Measurements from ENCODE around the gene FOLR3.
"Not testable (repeated sequence)": the region's sequence is repeated elsewhere in the genome, so short reads cannot be mapped to it uniquely, and the experiment has no call there.

FOLR3 gene

GRCh38 chr11:72169046-72169555 is 33.6 kb downstream of the FOLR3 start:
- not testable (repeated sequence) for H3K4me1 Mint-ChIP-seq (ENCODE audit: low read depth); H3K9me3 Mint-ChIP-seq; H3K36me3 Mint-ChIP-seq (ENCODE audit: low read depth); H3K4me3 Mint-ChIP-seq; H3K27ac Mint-ChIP-seq; H3K27me3 Mint-ChIP-seq

- H3K36me3 Mint-ChIP-seq (ENCODE audit: low read depth); H3K27me3 Mint-ChIP-seq; H3K4me1 Mint-ChIP-seq (ENCODE audit: low read depth); H3K4me3 Mint-ChIP-seq; H3K9me3 Mint-ChIP-seq; H3K27ac Mint-ChIP-seq: not testable (repeated sequence)
Measured at GRCh38 chr11:72169754-72170153, 34.2 kb downstream of the FOLR3 start.

GRCh38 chr11:72172043-72172442 is 36.5 kb downstream of the FOLR3 start:
- H3K36me3 Mint-ChIP-seq (ENCODE audit: low read depth); H3K27me3 Mint-ChIP-seq; H3K9me3 Mint-ChIP-seq; H3K27ac Mint-ChIP-seq; H3K4me3 Mint-ChIP-seq; H3K4me1 Mint-ChIP-seq (ENCODE audit: low read depth): not testable (repeated sequence)

- Mint-ChIP-seq H3K4me1 (ENCODE audit: low read depth) (no peaks in the 10 kb centered on the region), H3K36me3 (ENCODE audit: low read depth) (no peaks in the 10 kb centered on the region), H3K27ac (no peak overlapping the region), H3K27me3 (peaks cover 4% of the 10 kb centered on the region), H3K4me3 (no peak overlapping the region), H3K9me3 (no peaks in the 10 kb centered on the region)
Measured at GRCh38 chr11:72173291-72173690, 37.8 kb downstream of the FOLR3 start.

GRCh38 chr11:72174302-72175070 is 39.0 kb downstream of the FOLR3 start:
- Mint-ChIP-seq H3K4me1 (ENCODE audit: low read depth) (peaks cover 3% of the 10 kb centered on the region), H3K36me3 (ENCODE audit: low read depth) (no peaks in the 10 kb centered on the region), H3K27me3 (peaks cover 4% of the 10 kb centered on the region), H3K9me3 (no peaks in the 10 kb centered on the region), H3K4me3 (no peak overlapping the region), H3K27ac (no peak overlapping the region)

GRCh38 chr11:72177656-72178055 is 42.1 kb downstream of the FOLR3 start:
- no peaks in the 10 kb centered on the region for H3K9me3 Mint-ChIP-seq
- H3K36me3 Mint-ChIP-seq (ENCODE audit: low read depth) = no peaks in the 10 kb centered on the region
- peaks cover 17% of the 10 kb centered on the region for H3K4me1 Mint-ChIP-seq (ENCODE audit: low read depth)
- no peak overlapping the region for H3K4me3 Mint-ChIP-seq
- peaks cover 17% of the 10 kb centered on the region for H3K27me3 Mint-ChIP-seq
- no peak overlapping the region for H3K27ac Mint-ChIP-seq

- Mint-ChIP-seq H3K27ac (peak overlapping the region; percentile 56), H3K27me3 (peaks cover 22% of the 10 kb centered on the region), H3K4me3 (no peak overlapping the region)
Measured at GRCh38 chr11:72179049-72179803, 43.7 kb downstream of the FOLR3 start.

GRCh38 chr11:72179804-72180396 is 44.4 kb downstream of the FOLR3 start:
- H3K4me3 Mint-ChIP-seq = no peak overlapping the region
- H3K27me3 Mint-ChIP-seq = peaks cover 22% of the 10 kb centered on the region
- no peaks in the 10 kb centered on the region for H3K9me3 Mint-ChIP-seq
- peak overlapping the region; percentile 56 for H3K27ac Mint-ChIP-seq
- H3K36me3 Mint-ChIP-seq (ENCODE audit: low read depth) = no peaks in the 10 kb centered on the region
- H3K4me1 Mint-ChIP-seq (ENCODE audit: low read depth) = peaks cover 22% of the 10 kb centered on the region

More at GRCh38 chr11:72179049-72179803, 43.7 kb downstream of the FOLR3 start:
- Mint-ChIP-seq H3K4me1 (ENCODE audit: low read depth) (peaks cover 22% of the 10 kb centered on the region), H3K9me3 (no peaks in the 10 kb centered on the region), H3K36me3 (ENCODE audit: low read depth) (no peaks in the 10 kb centered on the region)

- not testable (repeated sequence) for H3K9me3 Mint-ChIP-seq; H3K4me3 Mint-ChIP-seq; H3K36me3 Mint-ChIP-seq (ENCODE audit: low read depth)
- H3K27ac Mint-ChIP-seq = peak overlapping the region; percentile 56
- H3K27me3 Mint-ChIP-seq = peaks cover 22% of the 10 kb centered on the region
- H3K4me1 Mint-ChIP-seq (ENCODE audit: low read depth) = peaks cover 22% of the 10 kb centered on the region
Measured at GRCh38 chr11:72180892-72181552, 45.5 kb downstream of the FOLR3 start.

- H3K36me3 Mint-ChIP-seq (ENCODE audit: low read depth); H3K4me3 Mint-ChIP-seq; H3K27ac Mint-ChIP-seq; H3K9me3 Mint-ChIP-seq: not testable (repeated sequence)
- H3K4me1 Mint-ChIP-seq (ENCODE audit: low read depth) = peaks cover 22% of the 10 kb centered on the region
- H3K27me3 Mint-ChIP-seq = peaks cover 22% of the 10 kb centered on the region
Measured at GRCh38 chr11:72181553-72181958, 46.0 kb downstream of the FOLR3 start.

GRCh38 chr11:72188267-72188666 is 52.7 kb downstream of the FOLR3 start:
- Mint-ChIP-seq H3K36me3 (ENCODE audit: low read depth) (no peaks in the 10 kb centered on the region), H3K4me1 (ENCODE audit: low read depth) (peaks cover 3% of the 10 kb centered on the region), H3K27me3 (peaks cover 4% of the 10 kb centered on the region), H3K27ac (no peak overlapping the region), H3K4me3 (no peak overlapping the region), H3K9me3 (no peaks in the 10 kb centered on the region)

Measured in stimulated activated naive CD8-positive, alpha-beta T cell treated with anti-CD3 and anti-CD28 coated beads, Interleukin-15, Interleukin-2, amounts not matched to agents 100 ng/mL and 50 ng/mL, for 24 hours (primary cell).